ENCODE data around the gene TSPAN10. TPM values are rescaled to one million over a fixed set of nuclear protein-coding genes. Genes with fewer than 3 reads are reported as not detected.

Gene TSPAN10
- total and polyA plus RNA-seq, 11 donors: 0.07 to 0.46 (median 0.38) TPM; not detected in 5

- intact Hi-C loops (cut with DNase I): no loop called here
- TF ChIP-seq POLR2A (IDR thresholded peaks at IDR 0.05): no peak
- no peak for TF ChIP-seq CTCF (IDR thresholded peaks at IDR 0.05)
- no peaks in the 10 kb centered on the region for H3K36me3 ChIP-seq
- H3K4me1 ChIP-seq: peaks cover 0 to 8% (median 0%) of the 10 kb centered on the region in 12 donors
- peaks cover 8 to 30% (median 16%) of the 10 kb centered on the region in 9 donors for H3K27me3 ChIP-seq
- peaks cover 0 to 6% (median 0%) of the 10 kb centered on the region in 12 donors for H3K9me3 ChIP-seq
- no peak overlapping the region for H3K27ac ChIP-seq
- no peak overlapping the region for H3K4me3 ChIP-seq
- WGBS, 4 donors: 87 to 94% (median 91%) methylated on average over 8 to 15 of the region's 15 CpGs
- ATAC-seq: peak in 1 of 4 donors; percentile 8
- DNase-seq: no peak
Measured at GRCh38 chr17:81644496-81644895, 7.5 kb downstream of the TSPAN10 start.

- DNase-seq: no peak
- 85 to 91% (median 87%) methylated on average over 26 to 29 of the region's 29 CpGs for WGBS, 4 donors
- Histone ChIP-seq H3K4me1 (peaks cover 0 to 8% (median 0%) of the 10 kb centered on the region in 12 donors), H3K27ac (no peak overlapping the region), H3K9me3 (peaks cover 0 to 6% (median 0%) of the 10 kb centered on the region in 12 donors), H3K36me3 (no peaks in the 10 kb centered on the region), H3K4me3 (no peak overlapping the region), H3K27me3 (peaks cover 8 to 36% (median 20%) of the 10 kb centered on the region in 9 donors)
- ATAC-seq: no peak
- intact Hi-C loops (cut with DNase I): no loop called here
- TF ChIP-seq POLR2A (IDR thresholded peaks at IDR 0.05): no peak
- TF ChIP-seq CTCF (IDR thresholded peaks at IDR 0.05): no peak
Measured at GRCh38 chr17:81644976-81645952, 8.3 kb downstream of the TSPAN10 start.

- ATAC-seq (no peak), DNase-seq (no peak)
- 61 to 71% (median 64%) methylated on average over 12 of the region's 12 CpGs for WGBS, 4 donors
- Histone ChIP-seq H3K9me3 (peaks cover 0 to 6% (median 0%) of the 10 kb centered on the region in 12 donors), H3K4me1 (peaks cover 0 to 8% (median 0%) of the 10 kb centered on the region in 12 donors), H3K36me3 (no peaks in the 10 kb centered on the region), H3K4me3 (no peak overlapping the region), H3K27me3 (peaks cover 8 to 52% (median 25%) of the 10 kb centered on the region in 9 donors), H3K27ac (no peak overlapping the region)
- TF ChIP-seq CTCF (IDR thresholded peaks at IDR 0.05): no peak
- TF ChIP-seq POLR2A (IDR thresholded peaks at IDR 0.05): no peak
- intact Hi-C loops (cut with DNase I): no loop called here
Measured at GRCh38 chr17:81646869-81647600, 10.0 kb downstream of the TSPAN10 start.

- WGBS, 4 donors: 25 to 42% (median 30%) methylated on average over 14 to 21 of the region's 21 CpGs
- peaks cover 0 to 8% (median 0%) of the 10 kb centered on the region in 12 donors for H3K4me1 ChIP-seq
- DNase-seq (no peak), ATAC-seq (no peak)
- H3K27me3 ChIP-seq: peaks cover 8 to 56% (median 25%) of the 10 kb centered on the region in 9 donors
- no peaks in the 10 kb centered on the region for H3K36me3 ChIP-seq
- TF ChIP-seq CTCF (IDR thresholded peaks at IDR 0.05) (no peak), POLR2A (IDR thresholded peaks at IDR 0.05) (no peak)
- H3K9me3 ChIP-seq: peaks cover 0 to 6% (median 0%) of the 10 kb centered on the region in 12 donors
- intact Hi-C loops (cut with DNase I): no loop called here
- no peak overlapping the region for H3K27ac ChIP-seq
- H3K4me3 ChIP-seq: peak overlapping the region in 1 of 12 donors; percentile 18
Measured at GRCh38 chr17:81647640-81648012, 10.6 kb downstream of the TSPAN10 start.

Data from heart left ventricle (tissue), 16 donors.